DND-41 (cell line): ENCODE results near the gene FLRT3.

ENCODE experiments used
- CTCF ChIP-seq: IDR thresholded peaks from 2 replicates; pipeline ENCODE4 v1.5.1; 2012; ENCODE audit warnings: borderline replicate concordance, low read length, moderate library complexity, mild to moderate bottlenecking; ENCODE audit not compliant: poor library complexity, severe bottlenecking; ENCODE audit errors: extremely low read depth
- EZH2 ChIP-seq: IDR thresholded peaks from 3 replicates; pipeline ENCODE4 v1.6.1; 2012; ENCODE audit warnings: borderline replicate concordance, low read depth, mild to moderate bottlenecking, moderate library complexity, low read length, inconsistent platforms; ENCODE audit not compliant: severe bottlenecking

- no peak for TF ChIP-seq CTCF
- no peak for TF ChIP-seq EZH2
These were observed 40.9 kb upstream of the FLRT3 start for GRCh38 chr20:14378326-14378725.
